HepG2 (cell line): ENCODE measurements around the gene SETD1B. TPM values are rescaled to one million over a fixed set of nuclear protein-coding genes. Genes with fewer than 3 reads are reported as not detected.

Experiments
- ATAC-seq: fragments of 200-7000 bp; cut with Tn5 transposase; 3 replicates; pipeline ENCODE4 v1.9.1; 2020; ENCODE audit warnings: mild to moderate bottlenecking, moderate library complexity
- BruUV-seq: library from RNA; stranded (reverse); fragments of 400-500 nt; replicated peaks from 2 replicates; lab custom pipeline; 2021; lab: Mats Ljungman, UMichigan
- CTCF ChIA-PET: fragments of 300-600 bp; formaldehyde crosslinking; extraction: SDS; loops from one replicate; lab custom pipeline; 2021; ENCODE audit warnings: low total read pairs, inconsistent platforms, low intra/inter-chr PET ratio; lab: Yijun Ruan, JAX
- POLR2A ChIA-PET: fragments of 350-600 bp; sonication (Branson Sonifier 250); formaldehyde crosslinking; loops from one replicate; lab custom pipeline; 2020; ENCODE audit warnings: antibody characterized with exemption, inconsistent platforms; lab: Yijun Ruan, JAX
- DNase-seq: peaks from one replicate; pipeline ENCODE4 v3.0.0-alpha.2; 2015; ENCODE audit warnings: low spot score
- FAIRE-seq: peaks from 3 replicates; lab custom pipeline; 2011; peaks lifted over from hg19 to GRCh38; lab: Jason Lieb, UNC
- H2AFZ ChIP-seq: one replicate; pipeline ENCODE4 v1.6.1; 2011; ENCODE audit warnings: low read length, inconsistent platforms
- H3K27ac ChIP-seq: fragments of 300-600 bp; 3 replicates; pipeline ENCODE4 v1.8.0; 2011; ENCODE audit warnings: mixed run types, mild to moderate bottlenecking, mixed read lengths, low read length, inconsistent platforms; ENCODE audit not compliant: insufficient read depth; ENCODE audit errors: extremely low read length
- H3K27me3 ChIP-seq, 2 experiments: fragments of 200-600 bp in 1 of 2; 2 replicates in 1 of 2; 3 replicates in 1 of 2; pipeline versions ENCODE4 v1.6.0 to v1.8.0; 2011; ENCODE audit warnings: low read length in 2 of 2, mild to moderate bottlenecking in 2 of 2, moderate library complexity in 2 of 2, inconsistent platforms in 1 of 2; ENCODE audit not compliant: insufficient read depth in 2 of 2, control insufficient read depth in 1 of 2
- H3K36me3 ChIP-seq, 2 experiments: fragments of 200-600 bp in 1 of 2; replicated peaks in 1 of 2; 2 replicates in 1 of 2; 3 replicates in 1 of 2; pipeline versions ENCODE4 v1.5.1 to v1.8.0; 2011; ENCODE audit warnings: low read length in 2 of 2, inconsistent platforms in 1 of 2; ENCODE audit not compliant: insufficient read depth in 2 of 2, control insufficient read depth in 1 of 2
- H3K4me1 ChIP-seq: 2 replicates; pipeline ENCODE4 v1.5.1; 2012; ENCODE audit warnings: low read length, inconsistent platforms; ENCODE audit not compliant: insufficient read depth
- H3K4me2 ChIP-seq: 2 replicates; pipeline ENCODE4 v1.6.0; 2011; ENCODE audit warnings: low read depth, low read length, inconsistent platforms
- H3K4me3 ChIP-seq, 3 experiments: fragments of 200-600 bp in 1 of 3; sonication (generic), shearing (Covaris generic) in 1 of 3; replicated peaks in 1 of 3; 2 replicates each; pipeline ENCODE4 v1.5.1; 2011 to 2016; ENCODE audit warnings: low read length in 3 of 3, inconsistent platforms in 2 of 3, low read depth in 2 of 3, mild to moderate bottlenecking in 2 of 3, control low read depth in 1 of 3, mixed read lengths in 1 of 3; ENCODE audit not compliant: insufficient read depth in 1 of 3
- H3K79me2 ChIP-seq: one replicate; pipeline ENCODE4 v1.6.1; 2011; ENCODE audit warnings: low read length, inconsistent platforms; ENCODE audit not compliant: insufficient read depth
- H3K9ac ChIP-seq: 2 replicates; pipeline ENCODE4 v1.6.0; 2011; ENCODE audit warnings: mild to moderate bottlenecking, low read depth, low read length, inconsistent platforms; ENCODE audit not compliant: insufficient read depth
- H3K9me3 ChIP-seq: 2 replicates; pipeline ENCODE4 v1.5.1; 2012; ENCODE audit warnings: mild to moderate bottlenecking, low read length
- H4K20me1 ChIP-seq: 2 replicates; pipeline ENCODE4 v1.6.0; 2011; ENCODE audit warnings: inconsistent platforms, mild to moderate bottlenecking, low read length, moderate library complexity; ENCODE audit not compliant: insufficient read depth
- GATAD1 ChIP-seq: IDR thresholded peaks from 2 replicates; pipeline ENCODE4 v1.6.1; 2016; ENCODE audit warnings: missing genetic modification reagents, missing compliant biosample characterization
- GFI1 ChIP-seq: sonication (generic); formaldehyde crosslinking; IDR thresholded peaks from 2 replicates; pipeline ENCODE4 v1.5.0; 2020; ENCODE audit warnings: missing genetic modification reagents, mild to moderate bottlenecking, borderline replicate concordance
- KLF13 ChIP-seq: sonication (generic); formaldehyde crosslinking; IDR thresholded peaks from 2 replicates; pipeline ENCODE4 v1.4.0; 2020; ENCODE audit warnings: mild to moderate bottlenecking, missing genetic modification reagents
- MTA3 ChIP-seq: sonication (generic); formaldehyde crosslinking; IDR thresholded peaks from 2 replicates; pipeline ENCODE4 v1.4.0; 2020; ENCODE audit warnings: missing genetic modification reagents
- NFIC ChIP-seq: IDR thresholded peaks from 2 replicates; pipeline ENCODE4 v1.6.1; 2012; ENCODE audit warnings: mild to moderate bottlenecking, low read length, inconsistent platforms
- NR2F6 ChIP-seq, 2 experiments: IDR thresholded peaks; 2 replicates each; pipeline ENCODE4 v1.6.1; 2016; ENCODE audit warnings: antibody characterized with exemption in 1 of 2, mild to moderate bottlenecking in 1 of 2
- PRMT3 ChIP-seq: sonication (generic); formaldehyde crosslinking; IDR thresholded peaks from 2 replicates; pipeline ENCODE4 v1.8.1; 2022; ENCODE audit warnings: low read depth, mild to moderate bottlenecking, moderate library complexity, missing genetic modification reagents, borderline replicate concordance
- RBFOX2 ChIP-seq: fragments of 200-400 bp; formaldehyde crosslinking; IDR thresholded peaks from 2 replicates; pipeline ENCODE4 v1.6.1; 2017; ENCODE audit warnings: low read depth, mild to moderate bottlenecking, low read length
- RXRA ChIP-seq: sonication (generic); formaldehyde crosslinking; IDR thresholded peaks from 2 replicates; pipeline ENCODE4 v1.5.1; 2020; ENCODE audit warnings: missing genetic modification reagents
- SETDB1 ChIP-seq: sonication (generic); formaldehyde crosslinking; IDR thresholded peaks from 2 replicates; pipeline ENCODE4 v1.5.1; 2020; ENCODE audit warnings: missing genetic modification reagents, mild to moderate bottlenecking, borderline replicate concordance
- SIN3B ChIP-seq: fragments of 150-350 bp; IDR thresholded peaks from 2 replicates; pipeline ENCODE4 v1.6.1; 2014; ENCODE audit warnings: low read length
- SIX4 ChIP-seq: sonication (generic); formaldehyde crosslinking; IDR thresholded peaks from 2 replicates; pipeline ENCODE4 v1.4.0; 2020; ENCODE audit warnings: missing genetic modification reagents
- ZNF10 ChIP-seq: sonication (generic); formaldehyde crosslinking; IDR thresholded peaks from 2 replicates; pipeline ENCODE4 v1.4.0; 2020; ENCODE audit warnings: mild to moderate bottlenecking, low read depth, missing genetic modification reagents, borderline replicate concordance
- ZNF138 ChIP-seq: sonication (generic); formaldehyde crosslinking; IDR thresholded peaks from 2 replicates; pipeline ENCODE4 v1.5.0; 2020; ENCODE audit warnings: mild to moderate bottlenecking, low read depth, missing genetic modification reagents
- ZNF230 ChIP-seq: sonication (generic); formaldehyde crosslinking; IDR thresholded peaks from 2 replicates; pipeline ENCODE4 v1.4.0; 2020; ENCODE audit warnings: mild to moderate bottlenecking, missing genetic modification reagents
- ZNF674 ChIP-seq: sonication (generic); formaldehyde crosslinking; IDR thresholded peaks from 2 replicates; pipeline ENCODE4 v1.5.0; 2020; ENCODE audit warnings: low read depth, mild to moderate bottlenecking, missing genetic modification reagents
- ZNF780A ChIP-seq: sonication (generic); formaldehyde crosslinking; IDR thresholded peaks from 2 replicates; pipeline ENCODE4 v1.8.0; 2022; ENCODE audit warnings: mild to moderate bottlenecking, missing genetic modification reagents, moderate library complexity
- ZNF878 ChIP-seq: sonication (generic); formaldehyde crosslinking; IDR thresholded peaks from 2 replicates; pipeline ENCODE4 v1.8.1; 2023; ENCODE audit warnings: mild to moderate bottlenecking, missing genetic modification reagents, moderate library complexity
- WGBS: methylation state at CpG from one replicate; pipeline ENCODE4 v1.1.6; 2017; ENCODE audit warnings: low lambda C conversion rate; 5-methylcytosine and 5-hydroxymethylcytosine counted together
- in situ Hi-C: cut with HindIII; loops from 2 replicates; pipeline ENCODE4 v1.10.0; 2017; ENCODE audit warnings: low pct_unique_long_range_greater_than_20kb; ENCODE audit not compliant: extremely low pct_ligation_motif_present
- intact Hi-C: fragments of 100-400 bp; cut with micrococcal nuclease; formaldehyde crosslinking; loops from one replicate; pipeline ENCODE4 v1.10.0; 2022; ENCODE audit not compliant: unreplicated experiment
- polyA plus RNA-seq, 8 experiments: library from polyadenylated mRNA; depleted of rRNA in 3 of 8; stranded (reverse) in 7 of 8; unstranded in 1 of 8; fragments of >200 nt; fragmentation: Illumina TruSeq in 4 of 8; extraction: Trizol in 4 of 8; gene quantifications; 2 replicates each; pipeline versions ENCODE4 v1.2.1 to v1.2.3, GENCODE V29; 2011 to 2016; ENCODE audit warnings: low read depth in 4 of 8, missing spikeins in 1 of 8, mixed read lengths in 1 of 8; ENCODE audit not compliant: insufficient read depth in 1 of 8
- total RNA-seq, 5 experiments: library from RNA; depleted of rRNA; stranded (reverse); fragments of >200 nt; fragmentation: Illumina TruSeq; extraction: Trizol; gene quantifications; 2 replicates each; pipeline ENCODE4 v1.2.3, GENCODE V29; 2016; ENCODE audit warnings: low read depth in 1 of 5
- TF ChIP-seq, protein P1 (sequence below): sonication (generic); formaldehyde crosslinking; conservative IDR thresholded peaks from 2 replicates; pipeline ENCODE4 v1.8.0; 2022; ENCODE audit warnings: missing genetic modification reagents
- TF ChIP-seq, protein P2 (sequence below): sonication (generic); formaldehyde crosslinking; IDR thresholded peaks from 2 replicates; pipeline ENCODE4 v1.9.0; 2021; ENCODE audit warnings: missing genetic modification reagents, borderline replicate concordance

Gene SETD1B
- total and polyA plus RNA-seq, 2 of the 13 experiments (the other 11 are each of a cell fraction or from before 2014, with no cell fraction given): 1.1 to 1.4 TPM

DNA sequence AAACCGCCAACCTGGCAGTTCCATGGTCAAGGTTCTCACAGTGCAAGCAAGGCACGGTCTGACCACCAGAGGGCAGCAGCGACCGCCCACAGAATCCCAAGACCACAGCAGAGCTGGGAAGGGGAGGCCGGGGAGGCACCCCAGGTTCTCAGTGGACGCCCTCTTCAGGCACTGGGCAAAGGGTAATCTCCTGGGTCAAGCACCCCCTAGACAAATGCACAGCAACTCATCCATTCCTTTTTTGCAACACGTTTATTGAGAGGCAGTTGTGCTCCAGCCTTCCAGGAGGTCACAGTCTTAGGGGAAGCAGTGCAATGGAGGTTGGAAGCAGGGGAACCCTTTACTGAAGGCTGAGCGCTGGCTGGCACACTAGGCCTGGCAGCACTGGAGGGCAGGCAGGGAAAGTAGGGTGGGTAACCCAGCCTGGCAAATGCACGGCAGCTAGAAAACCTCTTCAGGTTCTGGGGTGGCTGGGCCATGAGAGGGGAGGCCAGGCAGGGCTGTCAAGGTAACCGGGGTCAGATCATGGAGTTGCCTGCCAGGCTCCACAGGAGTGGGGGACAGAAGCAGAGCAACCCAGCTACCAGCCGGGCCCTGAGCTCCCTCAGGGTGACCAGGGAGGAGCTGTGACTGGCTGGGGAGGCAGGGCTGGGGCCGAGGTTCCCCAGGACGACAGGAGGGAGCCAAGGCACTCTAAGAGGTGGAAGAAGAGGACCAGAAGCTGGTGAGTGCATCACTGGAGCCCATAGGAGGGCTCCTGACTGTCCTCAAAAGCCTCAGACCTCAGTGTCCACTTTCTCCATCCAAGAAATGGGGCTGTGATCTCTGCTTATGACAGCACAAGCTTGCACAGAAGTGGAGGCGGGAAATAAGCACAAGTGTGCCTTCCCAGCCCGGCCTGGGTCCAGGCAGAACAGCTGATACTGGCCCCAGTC lies 8.5 kb upstream of the SETD1B start:
- FAIRE-seq: peak; percentile 87
- TF ChIP-seq GFI1 (CRISPR knock-in tag) (no peak), ZNF230 (CRISPR knock-in tag) (no peak), RBFOX2 (no peak; the same call in 1 of the 2 replicates), ZNF674 (CRISPR knock-in tag) (no peak), ZNF780A (CRISPR knock-in tag) (no peak), RXRA (CRISPR knock-in tag) (0 out of 2 replicates have a peak, but pooled peaks have one; percentile 48), ZNF878 (CRISPR knock-in tag) (no peak), ZNF10 (CRISPR knock-in tag) (no peak), SETDB1 (no peak), MTA3 (CRISPR knock-in tag) (no peak), ZNF138 (CRISPR knock-in tag) (no peak), NR2F6 (IDR thresholded peaks at IDR 0.05) (no peak), NR2F6 (CRISPR knock-in tag; IDR thresholded peaks at IDR 0.05) (0 out of 2 replicates have a peak, but pooled peaks have one; percentile 46), PRMT3 (CRISPR knock-in tag) (no peak), KLF13 (no peak), NFIC (no peak), GATAD1 (CRISPR knock-in tag) (peak; percentile 68; the same call in 1 of the 2 replicates), SIN3B (peak; percentile 37; the same call in 1 of the 2 replicates), SIX4 (no peak)
- TF ChIP-seq, protein P1, sequence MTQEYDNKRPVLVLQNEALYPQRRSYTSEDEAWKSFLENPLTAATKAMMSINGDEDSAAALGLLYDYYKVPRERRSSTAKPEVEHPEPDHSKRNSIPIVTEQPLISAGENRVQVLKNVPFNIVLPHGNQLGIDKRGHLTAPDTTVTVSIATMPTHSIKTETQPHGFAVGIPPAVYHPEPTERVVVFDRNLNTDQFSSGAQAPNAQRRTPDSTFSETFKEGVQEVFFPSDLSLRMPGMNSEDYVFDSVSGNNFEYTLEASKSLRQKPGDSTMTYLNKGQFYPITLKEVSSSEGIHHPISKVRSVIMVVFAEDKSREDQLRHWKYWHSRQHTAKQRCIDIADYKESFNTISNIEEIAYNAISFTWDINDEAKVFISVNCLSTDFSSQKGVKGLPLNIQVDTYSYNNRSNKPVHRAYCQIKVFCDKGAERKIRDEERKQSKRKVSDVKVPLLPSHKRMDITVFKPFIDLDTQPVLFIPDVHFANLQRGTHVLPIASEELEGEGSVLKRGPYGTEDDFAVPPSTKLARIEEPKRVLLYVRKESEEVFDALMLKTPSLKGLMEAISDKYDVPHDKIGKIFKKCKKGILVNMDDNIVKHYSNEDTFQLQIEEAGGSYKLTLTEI (CRISPR knock-in tag): no peak
- TF ChIP-seq, protein P2, sequence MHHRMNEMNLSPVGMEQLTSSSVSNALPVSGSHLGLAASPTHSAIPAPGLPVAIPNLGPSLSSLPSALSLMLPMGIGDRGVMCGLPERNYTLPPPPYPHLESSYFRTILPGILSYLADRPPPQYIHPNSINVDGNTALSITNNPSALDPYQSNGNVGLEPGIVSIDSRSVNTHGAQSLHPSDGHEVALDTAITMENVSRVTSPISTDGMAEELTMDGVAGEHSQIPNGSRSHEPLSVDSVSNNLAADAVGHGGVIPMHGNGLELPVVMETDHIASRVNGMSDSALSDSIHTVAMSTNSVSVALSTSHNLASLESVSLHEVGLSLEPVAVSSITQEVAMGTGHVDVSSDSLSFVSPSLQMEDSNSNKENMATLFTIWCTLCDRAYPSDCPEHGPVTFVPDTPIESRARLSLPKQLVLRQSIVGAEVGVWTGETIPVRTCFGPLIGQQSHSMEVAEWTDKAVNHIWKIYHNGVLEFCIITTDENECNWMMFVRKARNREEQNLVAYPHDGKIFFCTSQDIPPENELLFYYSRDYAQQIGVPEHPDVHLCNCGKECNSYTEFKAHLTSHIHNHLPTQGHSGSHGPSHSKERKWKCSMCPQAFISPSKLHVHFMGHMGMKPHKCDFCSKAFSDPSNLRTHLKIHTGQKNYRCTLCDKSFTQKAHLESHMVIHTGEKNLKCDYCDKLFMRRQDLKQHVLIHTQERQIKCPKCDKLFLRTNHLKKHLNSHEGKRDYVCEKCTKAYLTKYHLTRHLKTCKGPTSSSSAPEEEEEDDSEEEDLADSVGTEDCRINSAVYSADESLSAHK (CRISPR knock-in tag): no peak

More for the DNA sequence above, 8.5 kb upstream of the SETD1B start:
- no peaks in the 10 kb centered on the region; a peak in 3 of 5 replicates for H3K36me3 ChIP-seq
- peak; percentile 21 for ATAC-seq
- CTCF ChIA-PET: interaction anchor here (1.2 to 3.9 kb wide), 6 partner anchors 13 to 99 kb away, joined by 4 to 89 read pairs (median 21); partner anchors contain the start of gene PSMD9
- H4K20me1 ChIP-seq: peaks cover 7% of the 10 kb centered on the region; the same call in 1 of the 2 replicates
- peak overlapping the region; percentile 95 for H3K4me2 ChIP-seq
- no peaks in the 10 kb centered on the region for H3K27me3 ChIP-seq
- 43% methylated on average over 7 of the region's 15 CpGs for WGBS
- POLR2A ChIA-PET: interaction anchor here (0.8 to 14.0 kb wide), 15 partner anchors 11 to 109 kb away, joined by 3 to 393 read pairs (median 5); partner anchors contain the start of genes HPD, PSMD9, SETD1B and TMEM120B
- intact Hi-C loops (loop anchor here (1.0 kb wide), 3 partner anchors 17 to 99 kb away; no protein-coding TSS in a partner anchor), in situ Hi-C loops (no loop called here)
- peak overlapping the region in 1 of 3 experiments; percentile 79; a peak in 2 of 6 replicates for H3K4me3 ChIP-seq
- no peaks in the 10 kb centered on the region for H3K9me3 ChIP-seq
- DNase-seq: peak; percentile 83
- H3K9ac ChIP-seq: peak overlapping the region; percentile 62
- peaks cover 83% of the 10 kb centered on the region for H3K4me1 ChIP-seq
- H3K27ac ChIP-seq: peak overlapping the region; percentile 85
- peaks cover 49% of the 10 kb centered on the region for H3K79me2 ChIP-seq
- no peak overlapping the region for H2AFZ ChIP-seq
- no TSS peak for BruUV-seq
